ENCODE data around the gene CYSRT1. TPM values are rescaled to one million over a fixed set of nuclear protein-coding genes. Genes with fewer than 3 reads are reported as not detected.
A peak's percentile ranks its signal among the peaks of the same experiment; 100 is the strongest.

Gene CYSRT1
- total RNA-seq, 2 experiments from 2014 or later = 0.34 TPM; not detected in 1

DNA sequence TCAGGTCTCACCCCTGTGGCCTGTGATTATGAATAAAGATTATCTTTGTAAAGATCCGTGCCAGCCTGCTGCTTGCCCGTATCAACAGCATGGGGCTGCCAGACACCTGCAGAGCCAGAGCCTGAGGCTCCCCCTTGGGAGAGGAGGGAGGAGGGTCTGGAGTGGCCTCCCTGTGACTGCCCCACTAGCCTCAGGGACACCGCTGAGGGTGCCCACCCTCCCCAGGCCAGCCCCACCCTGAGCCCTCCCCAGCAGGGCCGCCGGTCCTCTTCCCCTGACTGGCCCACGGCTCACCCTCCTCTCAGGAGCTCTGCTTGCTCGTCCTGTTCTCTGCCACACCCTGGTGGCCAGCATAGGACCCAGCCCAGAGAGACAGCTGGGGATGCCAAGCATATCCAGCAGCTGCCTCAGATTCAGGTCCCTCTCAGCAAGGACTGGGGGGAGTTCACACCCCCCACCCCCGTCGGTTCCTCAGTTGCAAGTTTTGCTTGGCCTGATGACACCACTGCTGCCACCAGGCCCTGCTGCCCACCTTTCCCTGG lies 34.6 kb upstream of the CYSRT1 start:
- DNase-seq = no peak
- Mint-ChIP-seq H3K4me3 (peak overlapping the region; percentile 52), H3K4me1 (ENCODE audit: low read depth) (peaks cover 30% of the 10 kb centered on the region), H3K27ac (no peak overlapping the region), H3K27me3 (no peaks in the 10 kb centered on the region), H3K9me3 (no peaks in the 10 kb centered on the region), H3K36me3 (ENCODE audit: low read depth) (peaks cover 6% of the 10 kb centered on the region)
- ChIA-PET CTCF (interaction anchor here (0.7 to 2.0 kb wide), 6 partner anchors 16 to 155 kb away, joined by 3 to 15 read pairs (median 4); partner anchors contain the start of genes NDOR1, RNF224 and TMEM203), POLR2A (interaction anchor here (1.3 to 4.0 kb wide), 3 partner anchors 8 to 63 kb away, joined by 5 to 16 read pairs (median 9); no protein-coding TSS in a partner anchor)
- intact Hi-C loops (cut with micrococcal nuclease) = no loop called here
- TF ChIP-seq, protein P1, sequence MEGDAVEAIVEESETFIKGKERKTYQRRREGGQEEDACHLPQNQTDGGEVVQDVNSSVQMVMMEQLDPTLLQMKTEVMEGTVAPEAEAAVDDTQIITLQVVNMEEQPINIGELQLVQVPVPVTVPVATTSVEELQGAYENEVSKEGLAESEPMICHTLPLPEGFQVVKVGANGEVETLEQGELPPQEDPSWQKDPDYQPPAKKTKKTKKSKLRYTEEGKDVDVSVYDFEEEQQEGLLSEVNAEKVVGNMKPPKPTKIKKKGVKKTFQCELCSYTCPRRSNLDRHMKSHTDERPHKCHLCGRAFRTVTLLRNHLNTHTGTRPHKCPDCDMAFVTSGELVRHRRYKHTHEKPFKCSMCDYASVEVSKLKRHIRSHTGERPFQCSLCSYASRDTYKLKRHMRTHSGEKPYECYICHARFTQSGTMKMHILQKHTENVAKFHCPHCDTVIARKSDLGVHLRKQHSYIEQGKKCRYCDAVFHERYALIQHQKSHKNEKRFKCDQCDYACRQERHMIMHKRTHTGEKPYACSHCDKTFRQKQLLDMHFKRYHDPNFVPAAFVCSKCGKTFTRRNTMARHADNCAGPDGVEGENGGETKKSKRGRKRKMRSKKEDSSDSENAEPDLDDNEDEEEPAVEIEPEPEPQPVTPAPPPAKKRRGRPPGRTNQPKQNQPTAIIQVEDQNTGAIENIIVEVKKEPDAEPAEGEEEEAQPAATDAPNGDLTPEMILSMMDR (IDR thresholded peaks at IDR 0.05) = no peak
- ATAC-seq = no peak

DNA sequence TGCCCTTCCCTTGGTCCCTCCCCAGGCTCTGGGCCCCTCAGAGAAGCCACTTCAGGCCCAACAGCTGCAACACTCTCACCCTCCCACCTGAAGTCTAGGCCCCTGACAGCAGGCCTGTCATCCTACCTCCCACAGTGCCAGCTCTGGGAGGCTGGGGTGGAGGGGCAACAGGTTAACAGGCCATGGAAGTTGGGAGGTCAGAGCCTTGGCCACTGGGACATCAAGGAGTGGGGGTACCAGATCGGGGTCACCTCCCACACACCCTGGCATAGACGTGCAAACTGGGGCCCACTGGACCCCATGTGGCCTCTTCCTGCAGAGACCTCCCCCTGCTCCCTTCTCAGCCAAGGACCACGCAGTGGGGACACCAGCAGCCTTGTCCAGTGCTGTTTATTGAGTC lies 33.7 kb upstream of the CYSRT1 start:
- intact Hi-C loops (cut with micrococcal nuclease) = no loop called here
- Mint-ChIP-seq H3K9me3 (no peaks in the 10 kb centered on the region), H3K27ac (peak overlapping the region; percentile 55), H3K36me3 (ENCODE audit: low read depth) (peaks cover 6% of the 10 kb centered on the region), H3K4me3 (no peak overlapping the region), H3K4me1 (ENCODE audit: low read depth) (peaks cover 27% of the 10 kb centered on the region), H3K27me3 (no peaks in the 10 kb centered on the region)
- DNase-seq (no peak), ATAC-seq (no peak)
- TF ChIP-seq, protein P1 (IDR thresholded peaks at IDR 0.05) = no peak
- ChIA-PET POLR2A (no interaction called here), CTCF (interaction anchor here (0.8 to 1.5 kb wide), 3 partner anchors 9 to 156 kb away, joined by 3 to 5 read pairs (median 3); partner anchors contain the start of gene TPRN)

DNA sequence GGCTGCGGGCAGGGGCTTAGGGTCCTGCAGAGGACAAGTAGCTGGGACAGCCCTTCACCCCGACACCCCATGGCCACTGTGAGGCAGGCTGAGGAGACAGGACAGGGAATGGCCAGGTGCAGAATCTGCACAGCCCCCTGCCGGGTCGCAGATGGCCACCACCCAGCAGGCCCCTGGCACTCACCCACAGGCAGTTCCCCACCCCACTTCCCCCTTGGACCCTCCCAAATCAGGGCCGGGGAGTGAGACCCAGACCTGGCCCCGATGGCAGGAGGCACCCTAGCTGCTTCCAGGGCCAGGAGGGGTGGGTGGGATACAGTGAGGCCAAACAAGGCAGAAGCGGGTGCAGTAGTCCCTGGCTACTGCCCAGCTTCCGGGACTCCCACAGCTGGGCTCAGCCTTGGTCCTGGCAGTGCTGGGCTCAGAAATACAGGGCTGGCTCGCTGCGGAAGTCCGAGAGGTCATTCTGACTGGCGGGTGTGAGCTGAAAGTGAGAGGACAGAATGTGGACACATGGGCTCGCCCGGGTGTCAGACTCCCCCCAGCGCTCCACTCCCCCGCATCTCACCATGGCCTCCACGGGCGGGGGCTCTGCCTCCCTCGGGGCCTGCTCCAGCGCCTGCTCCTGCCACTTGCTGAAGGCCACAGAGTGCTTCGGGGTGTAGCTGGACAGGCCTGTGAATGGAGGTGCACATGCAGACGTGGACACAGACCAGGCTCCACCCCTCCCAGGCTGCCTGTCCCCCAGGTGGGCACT lies 33.1 kb upstream of the CYSRT1 start:
- DNase-seq (no peak), ATAC-seq (no peak)
- H3K4me1 Mint-ChIP-seq (ENCODE audit: low read depth) = peaks cover 22% of the 10 kb centered on the region
- ChIA-PET POLR2A (interaction anchor here (1.2 kb wide), 1 partner anchor 9 kb away, joined by 3 read pairs; the partner anchor contains the start of gene TPRN), CTCF (interaction anchor here (1.3 to 1.5 kb wide), 2 partner anchors 9 to 45 kb away, joined by 3 to 5 read pairs; partner anchors contain the start of gene TPRN)
- H3K27ac Mint-ChIP-seq = no peak overlapping the region
- peaks cover 6% of the 10 kb centered on the region for H3K36me3 Mint-ChIP-seq (ENCODE audit: low read depth)
- no peaks in the 10 kb centered on the region for H3K27me3 Mint-ChIP-seq
- no peaks in the 10 kb centered on the region for H3K9me3 Mint-ChIP-seq
- H3K4me3 Mint-ChIP-seq = no peak overlapping the region
- TF ChIP-seq, protein P1 (IDR thresholded peaks at IDR 0.05) = no peak
- intact Hi-C loops (cut with micrococcal nuclease) = no loop called here

DNA sequence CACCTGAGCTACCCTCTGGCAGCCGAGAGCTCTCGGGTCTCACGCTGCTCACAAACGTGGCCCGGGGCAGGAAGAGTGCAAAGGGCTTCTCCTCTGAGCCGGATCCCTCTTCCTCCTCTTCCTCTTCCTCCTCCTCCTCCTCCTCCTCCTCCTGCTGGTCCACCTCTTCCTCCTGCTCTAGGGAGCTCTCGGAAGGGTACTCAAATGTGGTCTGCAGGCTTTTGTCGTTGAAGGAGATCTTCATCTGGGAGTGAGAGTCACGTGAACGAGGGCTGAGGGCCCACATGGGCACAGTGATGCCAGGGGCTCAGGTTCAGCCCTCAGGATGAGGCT lies 32.6 kb upstream of the CYSRT1 start:
- TF ChIP-seq, protein P1 (IDR thresholded peaks at IDR 0.05) = no peak
- ChIA-PET CTCF (interaction anchor here (1.5 kb wide), 1 partner anchor 62 kb away, joined by 5 read pairs; no protein-coding TSS in a partner anchor), POLR2A (interaction anchor here (1.2 kb wide), 1 partner anchor 8 kb away, joined by 3 read pairs; the partner anchor contains the start of gene TPRN)
- Mint-ChIP-seq H3K4me1 (ENCODE audit: low read depth) (peaks cover 18% of the 10 kb centered on the region), H3K9me3 (no peaks in the 10 kb centered on the region), H3K36me3 (ENCODE audit: low read depth) (peaks cover 6% of the 10 kb centered on the region), H3K27ac (no peak overlapping the region), H3K27me3 (no peaks in the 10 kb centered on the region), H3K4me3 (no peak overlapping the region)
- intact Hi-C loops (cut with micrococcal nuclease) = no loop called here
- no peak for ATAC-seq
- no peak for DNase-seq

DNA sequence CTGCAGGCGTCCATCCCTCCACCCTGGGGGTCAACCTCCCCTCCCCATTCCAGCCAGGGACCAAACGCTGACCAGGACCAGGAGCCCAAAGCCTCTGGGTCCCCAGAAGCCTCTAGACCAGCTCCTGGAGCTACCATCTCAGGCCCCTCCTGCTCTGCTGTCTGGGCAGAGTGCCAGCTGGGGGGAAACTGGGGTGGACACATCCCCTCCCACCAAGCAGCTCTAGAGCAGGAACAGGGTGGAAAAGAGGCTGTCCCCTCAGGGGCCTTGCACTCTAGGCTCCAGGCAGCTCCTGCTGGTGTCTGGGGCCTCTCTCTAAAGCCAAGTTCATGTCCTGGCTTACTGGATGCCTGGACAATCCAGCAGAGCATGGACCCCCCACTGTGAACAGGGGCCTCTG lies 32.1 kb upstream of the CYSRT1 start:
- ChIA-PET CTCF (interaction anchor here (1.5 kb wide), 1 partner anchor 63 kb away, joined by 5 read pairs; no protein-coding TSS in a partner anchor), POLR2A (interaction anchor here (1.0 to 1.2 kb wide), 2 partner anchors 8 to 12 kb away, joined by 3 read pairs; partner anchors contain the start of gene TPRN)
- Mint-ChIP-seq H3K9me3 (no peaks in the 10 kb centered on the region), H3K4me3 (no peak overlapping the region), H3K4me1 (ENCODE audit: low read depth) (peaks cover 15% of the 10 kb centered on the region), H3K27ac (no peak overlapping the region), H3K36me3 (ENCODE audit: low read depth) (peaks cover 3% of the 10 kb centered on the region), H3K27me3 (no peaks in the 10 kb centered on the region)
- TF ChIP-seq, protein P1 (IDR thresholded peaks at IDR 0.05) = no peak
- DNase-seq (no peak), ATAC-seq (no peak)
- intact Hi-C loops (cut with micrococcal nuclease) = no loop called here
